Panc1 (cell line): ENCODE measurements around the gene TRIM39.

Experiments
- POLR2AphosphoS5 ChIP-seq: IDR thresholded peaks from 2 replicates; pipeline ENCODE4 v1.6.1; 2012; ENCODE audit warnings: mild to moderate bottlenecking, low read depth, low read length, moderate library complexity
- TF ChIP-seq, protein P1 (sequence below): fragments of 450-650 bp; IDR thresholded peaks from 2 replicates; pipeline ENCODE4 v1.5.1; 2017; ENCODE audit warnings: mild to moderate bottlenecking

DNA sequence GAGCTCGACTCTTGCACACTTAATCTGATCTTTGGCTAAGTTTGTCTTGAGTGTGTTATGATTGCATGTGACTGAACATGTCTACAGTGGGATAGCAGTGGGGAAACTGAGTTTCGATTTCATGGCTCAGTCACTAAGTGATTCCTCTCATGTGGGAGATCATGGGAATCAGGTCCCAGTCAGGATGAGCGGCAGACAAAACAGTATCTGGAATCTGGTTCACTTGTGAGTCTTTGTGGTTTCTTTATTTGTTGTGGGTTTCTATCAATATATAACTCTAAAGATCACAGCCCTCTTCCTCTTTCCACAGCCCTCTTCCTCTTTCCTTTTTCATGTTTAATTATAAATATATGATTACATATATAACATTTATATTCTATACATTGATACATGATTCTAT is 22.2 kb downstream of the TRIM39 start:
- TF ChIP-seq, protein P1, sequence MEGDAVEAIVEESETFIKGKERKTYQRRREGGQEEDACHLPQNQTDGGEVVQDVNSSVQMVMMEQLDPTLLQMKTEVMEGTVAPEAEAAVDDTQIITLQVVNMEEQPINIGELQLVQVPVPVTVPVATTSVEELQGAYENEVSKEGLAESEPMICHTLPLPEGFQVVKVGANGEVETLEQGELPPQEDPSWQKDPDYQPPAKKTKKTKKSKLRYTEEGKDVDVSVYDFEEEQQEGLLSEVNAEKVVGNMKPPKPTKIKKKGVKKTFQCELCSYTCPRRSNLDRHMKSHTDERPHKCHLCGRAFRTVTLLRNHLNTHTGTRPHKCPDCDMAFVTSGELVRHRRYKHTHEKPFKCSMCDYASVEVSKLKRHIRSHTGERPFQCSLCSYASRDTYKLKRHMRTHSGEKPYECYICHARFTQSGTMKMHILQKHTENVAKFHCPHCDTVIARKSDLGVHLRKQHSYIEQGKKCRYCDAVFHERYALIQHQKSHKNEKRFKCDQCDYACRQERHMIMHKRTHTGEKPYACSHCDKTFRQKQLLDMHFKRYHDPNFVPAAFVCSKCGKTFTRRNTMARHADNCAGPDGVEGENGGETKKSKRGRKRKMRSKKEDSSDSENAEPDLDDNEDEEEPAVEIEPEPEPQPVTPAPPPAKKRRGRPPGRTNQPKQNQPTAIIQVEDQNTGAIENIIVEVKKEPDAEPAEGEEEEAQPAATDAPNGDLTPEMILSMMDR = no peak
- no peak for TF ChIP-seq POLR2AphosphoS5
